Measurements from ENCODE around the gene TBCK.

TBCK gene

GRCh38 chr4:106109929-106110328 is 206.1 kb downstream of the TBCK start:
- no peak for TF ChIP-seq ZFX (IDR thresholded peaks at IDR 0.05)
- TF ChIP-seq CTCF (conservative IDR thresholded peaks at IDR 0.05): no peak

GRCh38 chr4:106105697-106106096 is 210.3 kb downstream of the TBCK start:
- H3K27ac ChIP-seq: no peak overlapping the region
- TF ChIP-seq ZFX (IDR thresholded peaks at IDR 0.05): no peak
- no peak for TF ChIP-seq CTCF (conservative IDR thresholded peaks at IDR 0.05)

More at GRCh38 chr4:106109929-106110328, 206.1 kb downstream of the TBCK start:
- no peak overlapping the region for H3K27ac ChIP-seq

- no peak for TF ChIP-seq ZFX (IDR thresholded peaks at IDR 0.05)
- no peak for TF ChIP-seq CTCF (conservative IDR thresholded peaks at IDR 0.05)
- H3K27ac ChIP-seq: no peak overlapping the region
These were observed 211.7 kb downstream of the TBCK start for GRCh38 chr4:106104276-106104675.

- H3K27ac ChIP-seq: no peak overlapping the region
- no peak for TF ChIP-seq CTCF (conservative IDR thresholded peaks at IDR 0.05)
- TF ChIP-seq ZFX (IDR thresholded peaks at IDR 0.05): no peak
These were observed 219.6 kb downstream of the TBCK start for GRCh38 chr4:106096454-106096853.

GRCh38 chr4:106095408-106095807 is 220.6 kb downstream of the TBCK start:
- no peak overlapping the region for H3K27ac ChIP-seq
- TF ChIP-seq ZFX (IDR thresholded peaks at IDR 0.05) (no peak), CTCF (conservative IDR thresholded peaks at IDR 0.05) (no peak)

GRCh38 chr4:106092361-106093040 is 223.5 kb downstream of the TBCK start:
- no peak for TF ChIP-seq ZFX (IDR thresholded peaks at IDR 0.05)
- no peak for TF ChIP-seq CTCF (conservative IDR thresholded peaks at IDR 0.05)
- no peak overlapping the region for H3K27ac ChIP-seq

GRCh38 chr4:106090826-106091225 is 225.2 kb downstream of the TBCK start:
- no peak overlapping the region for H3K27ac ChIP-seq
- no peak for TF ChIP-seq ZFX (IDR thresholded peaks at IDR 0.05)
- TF ChIP-seq CTCF (conservative IDR thresholded peaks at IDR 0.05): no peak
